ENCODE results near the gene P3H2. TPM values are rescaled to one million over a fixed set of nuclear protein-coding genes. Genes with fewer than 3 reads are reported as not detected.
"Not testable (repeated sequence)": the region's sequence is repeated elsewhere in the genome, so short reads cannot be mapped to it uniquely, and the experiment has no call there.

The P3H2 gene
- polyA plus RNA-seq, 10 donors = 35.5 to 71.9 (median 49.6) TPM

GRCh38 chr3:190092250-190092649 is 28.4 kb downstream of the P3H2 start:
- peak in 2 of 3 donors; percentile 59 to 80 for DNase-seq

GRCh38 chr3:190089711-190090110 is 31.0 kb downstream of the P3H2 start:
- DNase-seq = no peak

GRCh38 chr3:190088890-190089289 is 31.8 kb downstream of the P3H2 start:
- DNase-seq = no peak

GRCh38 chr3:190086191-190086590 is 34.5 kb downstream of the P3H2 start:
- DNase-seq = no peak

- DNase-seq = no peak
Observed at GRCh38 chr3:190084983-190085382, 35.7 kb downstream of the P3H2 start.

- DNase-seq = no peak
Observed at GRCh38 chr3:190083635-190084034, 37.1 kb downstream of the P3H2 start.

- DNase-seq = no peak
Observed at GRCh38 chr3:190081389-190081788, 39.3 kb downstream of the P3H2 start.

- DNase-seq = not testable (repeated sequence)
Observed at GRCh38 chr3:190079173-190079572, 41.5 kb downstream of the P3H2 start.

GRCh38 chr3:190077395-190078045 is 43.2 kb downstream of the P3H2 start:
- no peak for DNase-seq

- peak in 2 of 3 donors; percentile 79 to 94 for DNase-seq
Observed at GRCh38 chr3:190076601-190077394, 43.9 kb downstream of the P3H2 start.

GRCh38 chr3:190076136-190076535 is 44.6 kb downstream of the P3H2 start:
- DNase-seq = peak in 1 of 3 donors; percentile 72

GRCh38 chr3:190074817-190075216 is 45.9 kb downstream of the P3H2 start:
- no peak for DNase-seq

GRCh38 chr3:190073264-190074008 is 47.3 kb downstream of the P3H2 start:
- DNase-seq = peak in 1 of 3 donors; percentile 56

- no peak for DNase-seq
Observed at GRCh38 chr3:190072856-190073255, 47.8 kb downstream of the P3H2 start.

GRCh38 chr3:190071921-190072320 is 48.8 kb downstream of the P3H2 start:
- DNase-seq = not testable (repeated sequence)

- DNase-seq = peak in 1 of 3 donors; percentile 33
Observed at GRCh38 chr3:190070622-190071347, 49.9 kb downstream of the P3H2 start.

GRCh38 chr3:190065204-190065603 is 55.5 kb downstream of the P3H2 start:
- no peak for DNase-seq

GRCh38 chr3:190064659-190065058 is 56.0 kb downstream of the P3H2 start:
- no peak for DNase-seq

- peak in 1 of 3 donors; percentile 89 for DNase-seq
Observed at GRCh38 chr3:190064112-190064511, 56.6 kb downstream of the P3H2 start.

- DNase-seq = no peak
Observed at GRCh38 chr3:190063490-190063889, 57.2 kb downstream of the P3H2 start.

GRCh38 chr3:190060192-190060775 is 60.4 kb downstream of the P3H2 start:
- DNase-seq = no peak
